Measurements from ENCODE around the gene TBL1X.

DNA sequence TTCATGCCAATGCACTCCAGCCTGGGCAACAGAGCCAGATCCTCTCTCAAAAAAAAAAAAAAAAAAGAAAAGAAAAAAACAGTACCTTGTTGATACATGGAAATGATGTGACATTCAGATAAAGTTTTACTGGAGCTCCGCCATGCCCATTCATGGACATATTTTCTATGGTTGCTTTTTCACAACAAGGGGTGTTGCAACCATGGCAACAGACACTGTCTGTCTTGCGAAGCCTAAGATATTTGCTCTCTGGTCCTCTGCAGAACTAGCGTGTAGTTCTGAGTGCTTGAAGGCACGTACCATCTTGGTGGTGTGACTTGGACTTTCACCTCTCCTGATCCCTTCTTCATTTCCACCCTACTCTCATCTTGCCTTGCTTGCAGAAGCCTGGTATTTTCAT, 53.2 kb downstream of the TBL1X start:
- TF ChIP-seq EZH2 (IDR thresholded peaks at IDR 0.05; ENCODE audit: low read length): no peak
- TF ChIP-seq, protein P1, sequence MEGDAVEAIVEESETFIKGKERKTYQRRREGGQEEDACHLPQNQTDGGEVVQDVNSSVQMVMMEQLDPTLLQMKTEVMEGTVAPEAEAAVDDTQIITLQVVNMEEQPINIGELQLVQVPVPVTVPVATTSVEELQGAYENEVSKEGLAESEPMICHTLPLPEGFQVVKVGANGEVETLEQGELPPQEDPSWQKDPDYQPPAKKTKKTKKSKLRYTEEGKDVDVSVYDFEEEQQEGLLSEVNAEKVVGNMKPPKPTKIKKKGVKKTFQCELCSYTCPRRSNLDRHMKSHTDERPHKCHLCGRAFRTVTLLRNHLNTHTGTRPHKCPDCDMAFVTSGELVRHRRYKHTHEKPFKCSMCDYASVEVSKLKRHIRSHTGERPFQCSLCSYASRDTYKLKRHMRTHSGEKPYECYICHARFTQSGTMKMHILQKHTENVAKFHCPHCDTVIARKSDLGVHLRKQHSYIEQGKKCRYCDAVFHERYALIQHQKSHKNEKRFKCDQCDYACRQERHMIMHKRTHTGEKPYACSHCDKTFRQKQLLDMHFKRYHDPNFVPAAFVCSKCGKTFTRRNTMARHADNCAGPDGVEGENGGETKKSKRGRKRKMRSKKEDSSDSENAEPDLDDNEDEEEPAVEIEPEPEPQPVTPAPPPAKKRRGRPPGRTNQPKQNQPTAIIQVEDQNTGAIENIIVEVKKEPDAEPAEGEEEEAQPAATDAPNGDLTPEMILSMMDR (optimal IDR thresholded peaks at IDR 0.05 in 1 of 3, IDR thresholded peaks at IDR 0.05 in 1 of 3, conservative IDR thresholded peaks at IDR 0.05 in 1 of 3; ENCODE audit: extremely low read depth in 1 of 3, insufficient read depth in 2 of 3, low read length in 3 of 3): no peak

All from keratinocyte (primary cell).